Measurements from ENCODE around the gene GPR108.
"Not testable (repeated sequence)": the region's sequence is repeated elsewhere in the genome, so short reads cannot be mapped to it uniquely, and the experiment has no call there.

GPR108 gene

DNA sequence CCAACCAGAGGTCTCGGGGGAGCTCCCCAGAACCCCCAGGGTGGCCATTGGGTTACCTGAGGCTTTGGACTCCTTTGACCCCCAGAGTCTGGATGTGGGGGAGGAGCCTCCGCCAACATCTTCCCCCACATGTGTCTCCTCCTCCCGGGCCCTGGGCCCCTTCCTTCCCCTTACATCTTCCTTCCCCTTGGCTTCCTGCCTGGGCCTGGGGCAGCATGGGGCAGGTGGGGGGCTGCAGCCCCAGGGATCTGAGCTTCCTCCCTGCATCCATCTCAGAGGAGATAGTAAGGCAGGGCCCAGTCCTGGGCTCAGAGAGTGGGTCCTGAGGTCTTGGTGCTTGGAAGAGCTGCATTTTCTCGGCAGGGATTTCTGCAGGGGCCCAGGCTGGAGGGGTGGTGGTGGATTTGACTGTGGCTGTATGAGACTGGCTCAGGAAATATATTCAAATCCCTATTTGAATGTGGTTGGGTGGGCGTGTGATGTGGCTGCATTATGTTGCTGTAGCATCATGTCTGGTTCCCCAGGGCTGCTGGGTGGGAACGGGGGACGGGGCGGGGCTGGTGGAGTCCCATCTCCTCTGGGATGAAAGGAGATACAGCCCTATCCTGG is 36.0 kb upstream of the GPR108 start:
- DNase-seq (ENCODE audit: low read depth), result no peak
- no peak overlapping the region for H3K4me3 ChIP-seq (ENCODE audit: low read depth, low read length)
- TF ChIP-seq, protein P1, sequence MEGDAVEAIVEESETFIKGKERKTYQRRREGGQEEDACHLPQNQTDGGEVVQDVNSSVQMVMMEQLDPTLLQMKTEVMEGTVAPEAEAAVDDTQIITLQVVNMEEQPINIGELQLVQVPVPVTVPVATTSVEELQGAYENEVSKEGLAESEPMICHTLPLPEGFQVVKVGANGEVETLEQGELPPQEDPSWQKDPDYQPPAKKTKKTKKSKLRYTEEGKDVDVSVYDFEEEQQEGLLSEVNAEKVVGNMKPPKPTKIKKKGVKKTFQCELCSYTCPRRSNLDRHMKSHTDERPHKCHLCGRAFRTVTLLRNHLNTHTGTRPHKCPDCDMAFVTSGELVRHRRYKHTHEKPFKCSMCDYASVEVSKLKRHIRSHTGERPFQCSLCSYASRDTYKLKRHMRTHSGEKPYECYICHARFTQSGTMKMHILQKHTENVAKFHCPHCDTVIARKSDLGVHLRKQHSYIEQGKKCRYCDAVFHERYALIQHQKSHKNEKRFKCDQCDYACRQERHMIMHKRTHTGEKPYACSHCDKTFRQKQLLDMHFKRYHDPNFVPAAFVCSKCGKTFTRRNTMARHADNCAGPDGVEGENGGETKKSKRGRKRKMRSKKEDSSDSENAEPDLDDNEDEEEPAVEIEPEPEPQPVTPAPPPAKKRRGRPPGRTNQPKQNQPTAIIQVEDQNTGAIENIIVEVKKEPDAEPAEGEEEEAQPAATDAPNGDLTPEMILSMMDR (conservative IDR thresholded peaks at IDR 0.05; ENCODE audit: low read depth, low read length), result no peak

GRCh38 chr19:6772866-6773322 is 35.5 kb upstream of the GPR108 start:
- TF ChIP-seq, protein P1 (conservative IDR thresholded peaks at IDR 0.05; ENCODE audit: low read depth, low read length), result no peak
- H3K4me3 ChIP-seq (ENCODE audit: low read depth, low read length), result no peak overlapping the region
- DNase-seq (ENCODE audit: low read depth), result no peak

DNA sequence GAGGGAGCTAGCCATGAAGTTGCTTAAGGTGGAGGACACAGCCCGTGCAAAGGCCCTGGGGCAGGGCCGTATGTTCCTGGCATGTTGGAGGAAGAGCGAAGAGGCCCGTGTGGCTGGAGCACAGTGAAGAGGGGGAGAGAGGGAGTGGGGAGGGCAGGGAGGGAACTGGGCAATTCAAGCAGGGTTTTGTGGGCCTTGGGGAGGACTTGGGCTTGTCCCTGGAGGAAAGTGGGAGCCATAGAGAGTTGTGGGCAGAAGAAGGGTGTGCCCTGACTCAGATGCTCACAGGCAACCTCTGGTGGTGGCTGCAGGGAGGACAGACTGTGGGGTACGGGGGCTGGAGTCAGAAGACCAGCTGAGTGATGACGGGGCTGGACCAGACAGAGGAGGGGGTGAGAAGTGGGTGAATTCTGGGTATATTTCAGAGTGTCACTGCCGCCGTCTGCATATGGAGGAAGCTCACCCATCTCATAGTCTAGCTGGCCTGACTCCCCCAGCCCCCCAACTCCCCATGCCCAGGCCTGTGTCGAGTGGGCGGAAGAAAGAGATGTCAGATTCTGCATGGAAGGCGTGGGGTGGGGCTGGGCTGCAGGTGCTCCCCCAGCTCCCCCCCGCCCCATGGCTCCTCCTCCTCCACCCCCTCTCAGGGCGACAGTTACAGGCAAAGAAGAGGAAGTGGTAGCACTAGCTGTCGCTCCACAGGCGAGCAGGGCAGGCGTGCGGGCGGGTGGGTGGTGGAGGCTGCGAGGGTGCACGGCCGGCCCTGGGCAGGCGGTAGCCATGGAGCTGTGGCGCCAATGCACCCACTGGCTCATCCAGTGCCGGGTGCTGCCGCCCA is 34.9 kb upstream of the GPR108 start, which contains the start of gene VAV1:
Gene VAV1, plus strand, starts transcription at position 681 of the 838 bp plus-strand sequence. Its CDS starts 100 bp downstream, at position 781.
- H3K4me3 ChIP-seq (ENCODE audit: low read depth, low read length), result no peak within 1 kb of the TSS
- no peak for DNase-seq (ENCODE audit: low read depth)

DNA sequence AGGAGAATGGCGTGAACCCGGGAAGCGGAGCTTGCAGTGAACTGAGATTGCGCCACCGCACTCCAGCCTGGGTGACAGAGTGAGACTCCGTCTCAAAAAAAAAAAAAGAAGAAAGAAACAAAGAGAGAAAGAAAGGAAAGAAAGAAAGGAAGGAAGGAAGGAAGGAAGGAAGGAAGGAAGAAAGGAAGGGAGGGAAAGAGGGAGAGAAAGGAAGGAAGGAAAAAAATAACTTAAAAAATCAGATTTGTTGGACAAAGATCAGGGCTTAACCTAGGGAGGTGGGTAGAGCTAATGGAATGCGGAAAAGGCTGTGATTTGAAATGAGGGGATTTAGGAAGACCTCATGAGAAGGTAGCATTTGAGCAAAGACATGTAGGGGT is 34.3 kb upstream of the GPR108 start:
- not testable (repeated sequence) for DNase-seq (ENCODE audit: low read depth); H3K4me3 ChIP-seq (ENCODE audit: low read depth, low read length)

More for the DNA sequence above, 34.9 kb upstream of the GPR108 start, which contains the start of gene VAV1:
- TF ChIP-seq, protein P1 (conservative IDR thresholded peaks at IDR 0.05; ENCODE audit: low read depth, low read length), result peak; percentile 21

- peak; percentile 56 for DNase-seq (ENCODE audit: low read depth)
- no peak overlapping the region for H3K4me3 ChIP-seq (ENCODE audit: low read depth, low read length)
- TF ChIP-seq, protein P1 (conservative IDR thresholded peaks at IDR 0.05; ENCODE audit: low read depth, low read length), result peak; percentile 56
Observed at GRCh38 chr19:6769006-6769619, 31.7 kb upstream of the GPR108 start.

- TF ChIP-seq, protein P1 (conservative IDR thresholded peaks at IDR 0.05; ENCODE audit: low read depth, low read length), result no peak
- no peak overlapping the region for H3K4me3 ChIP-seq (ENCODE audit: low read depth, low read length)
- no peak for DNase-seq (ENCODE audit: low read depth)
Observed at GRCh38 chr19:6768236-6768785, 30.9 kb upstream of the GPR108 start.

Data from choroid plexus epithelial cell (primary cell).